Endothelial cell (in vitro differentiated cells): ENCODE data around the gene ART5. TPM values are rescaled to one million over a fixed set of nuclear protein-coding genes. Genes with fewer than 3 reads are reported as not detected.
"Not testable (repeated sequence)": the region's sequence is repeated elsewhere in the genome, so short reads cannot be mapped to it uniquely, and the experiment has no call there.

Source experiments
- DNase-seq: peaks from one replicate; pipeline ENCODE4 v3.0.0; 2021; ENCODE audit warnings: low spot score
- H3K27ac Mint-ChIP-seq: one replicate; pipeline ENCODE4 v1.8.0; 2021; ENCODE audit warnings: mixed read lengths, inconsistent platforms; ENCODE audit not compliant: unreplicated experiment
- H3K27me3 Mint-ChIP-seq: one replicate; pipeline ENCODE4 v1.8.0; 2021; ENCODE audit warnings: mild to moderate bottlenecking, moderate library complexity, mixed read lengths, inconsistent platforms; ENCODE audit not compliant: unreplicated experiment
- H3K36me3 Mint-ChIP-seq: one replicate; pipeline ENCODE4 v1.8.0; 2021; ENCODE audit warnings: mild to moderate bottlenecking, low read depth, mixed read lengths, inconsistent platforms; ENCODE audit not compliant: unreplicated experiment
- H3K4me1 Mint-ChIP-seq: one replicate; pipeline ENCODE4 v1.8.0; 2021; ENCODE audit warnings: mild to moderate bottlenecking, mixed read lengths, inconsistent platforms; ENCODE audit not compliant: unreplicated experiment
- H3K4me3 Mint-ChIP-seq: one replicate; pipeline ENCODE4 v1.8.0; 2021; ENCODE audit warnings: mild to moderate bottlenecking, mixed read lengths, inconsistent platforms; ENCODE audit not compliant: unreplicated experiment
- H3K9me3 Mint-ChIP-seq: one replicate; pipeline ENCODE4 v1.8.0; 2021; ENCODE audit warnings: mixed read lengths, inconsistent platforms; ENCODE audit not compliant: unreplicated experiment
- CTCF ChIP-seq: fragments of 200-600 bp; sonication (generic); IDR thresholded peaks from one replicate; pipeline ENCODE4 v1.5.0; 2021; ENCODE audit warnings: antibody characterized with exemption; ENCODE audit not compliant: unreplicated experiment
- total RNA-seq: library from RNA; stranded (reverse); fragmentation: NEBNext Ultra II Directional; extraction: Animal tissue kit (Norgen Biotek cat#: 25700); gene quantifications from one replicate; pipeline ENCODE4 v1.2.1, GENCODE V29; 2021; ENCODE audit not compliant: unreplicated experiment

ART5 gene
- total RNA-seq, 1 donor from 2014 or later = 9.7 TPM

- Mint-ChIP-seq H3K36me3 (peaks cover 13% of the 10 kb centered on the region), H3K27ac (no peak overlapping the region), H3K27me3 (peaks cover 10% of the 10 kb centered on the region), H3K4me3 (no peak overlapping the region), H3K4me1 (peaks cover 9% of the 10 kb centered on the region), H3K9me3 (no peaks in the 10 kb centered on the region)
- no peak for TF ChIP-seq CTCF
- DNase-seq = no peak
Observed at GRCh38 chr11:3645552-3645951, 3.8 kb upstream of the ART5 start.

- TF ChIP-seq CTCF = no peak
- no peak for DNase-seq
- H3K4me1 Mint-ChIP-seq = peaks cover 9% of the 10 kb centered on the region
- H3K27me3 Mint-ChIP-seq = peaks cover 10% of the 10 kb centered on the region
- peak within 1 kb of the TSS; percentile 20 for H3K27ac Mint-ChIP-seq
- H3K36me3 Mint-ChIP-seq = peaks cover 13% of the 10 kb centered on the region
- H3K4me3 Mint-ChIP-seq = peak within 1 kb of the TSS; percentile 37
- no peaks in the 10 kb centered on the region for H3K9me3 Mint-ChIP-seq
Observed at GRCh38 chr11:3644817-3645235, 3.0 kb upstream of the ART5 start, which contains the start of gene ART1. Gene ART1, plus strand, starts transcription at chr11:3645128. Its CDS starts 14,086 bp downstream, at chr11:3659214.

GRCh38 chr11:3643102-3643546, 1.3 kb upstream of the ART5 start:
- Mint-ChIP-seq H3K4me1 (peaks cover 20% of the 10 kb centered on the region), H3K4me3 (peak overlapping the region; percentile 88), H3K36me3 (peaks cover 17% of the 10 kb centered on the region), H3K27me3 (peaks cover 12% of the 10 kb centered on the region)
- not testable (repeated sequence) for H3K27ac Mint-ChIP-seq, H3K9me3 Mint-ChIP-seq, DNase-seq

- TF ChIP-seq CTCF = no peak
- peak overlapping the region; percentile 88 for H3K4me3 Mint-ChIP-seq
- DNase-seq = peak; percentile 86
- peaks cover 20% of the 10 kb centered on the region for H3K4me1 Mint-ChIP-seq
- H3K36me3 Mint-ChIP-seq = peaks cover 17% of the 10 kb centered on the region
- no peak overlapping the region for H3K27ac Mint-ChIP-seq
- H3K27me3 Mint-ChIP-seq = peaks cover 12% of the 10 kb centered on the region
- H3K9me3 Mint-ChIP-seq = no peaks in the 10 kb centered on the region
Observed at GRCh38 chr11:3642071-3642951, 519 bp upstream of the ART5 start.

GRCh38 chr11:3641191-3641590, 601 bp downstream of the ART5 start:
- no peak for DNase-seq
- H3K4me3 Mint-ChIP-seq = peak overlapping the region; percentile 76
- peaks cover 20% of the 10 kb centered on the region for H3K36me3 Mint-ChIP-seq
- H3K4me1 Mint-ChIP-seq = peaks cover 25% of the 10 kb centered on the region
- H3K27ac Mint-ChIP-seq = no peak overlapping the region
- no peaks in the 10 kb centered on the region for H3K9me3 Mint-ChIP-seq
- peaks cover 16% of the 10 kb centered on the region for H3K27me3 Mint-ChIP-seq
- TF ChIP-seq CTCF = no peak
